Erythroblast (primary cell): ENCODE data around the gene MBD2.

Experiments used
- DNase-seq, 2 experiments: peaks; one replicate each; lab custom pipeline; 2025; lab: John Stamatoyannopoulos, UW
- GATA1 ChIP-seq: IDR thresholded peaks from 2 replicates; pipeline ENCODE4 v1.6.1; 2011; ENCODE audit warnings: low read depth, mild to moderate bottlenecking, control low read depth, low read length, moderate library complexity
- POLR2A ChIP-seq: IDR thresholded peaks from 2 replicates; pipeline ENCODE4 v1.6.1; 2011; ENCODE audit warnings: mild to moderate bottlenecking, low read length

The MBD2 gene

GRCh38 chr18:54247511-54248175 lies 23.2 kb upstream of the MBD2 start:
- TF ChIP-seq GATA1 (no peak), POLR2A (no peak)
- DNase-seq: no peak

GRCh38 chr18:54242327-54242726 lies 17.9 kb upstream of the MBD2 start:
- no peak for TF ChIP-seq GATA1
- TF ChIP-seq POLR2A: no peak

DNA sequence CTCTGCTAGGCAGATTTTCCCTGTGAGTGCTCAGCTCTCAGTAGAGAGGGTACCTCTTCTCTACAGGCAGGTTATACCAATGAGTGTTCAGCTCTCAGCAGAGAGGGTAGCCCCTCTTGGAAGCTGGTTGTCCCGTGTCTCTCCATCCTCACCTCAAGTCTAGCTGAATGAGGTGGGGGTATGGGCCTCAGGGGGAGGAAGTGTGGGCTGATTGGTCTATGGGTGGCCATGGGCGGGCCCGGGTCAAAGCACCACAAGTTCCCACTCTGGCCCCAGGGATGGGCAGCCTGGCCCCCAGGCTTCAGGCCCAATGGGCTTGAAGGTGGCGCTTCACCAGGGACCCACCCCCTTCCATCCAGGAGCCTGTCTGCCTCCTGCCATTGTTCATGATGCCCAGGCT lies 17.0 kb upstream of the MBD2 start:
- TF ChIP-seq GATA1 (no peak), POLR2A (no peak)

More at GRCh38 chr18:54242327-54242726, 17.9 kb upstream of the MBD2 start:
- no peak for DNase-seq

GRCh38 chr18:54240629-54241107 lies 16.2 kb upstream of the MBD2 start:
- TF ChIP-seq POLR2A (no peak), GATA1 (no peak)
- no peak for DNase-seq

More for the DNA sequence above, 17.0 kb upstream of the MBD2 start:
- no peak for DNase-seq

DNA sequence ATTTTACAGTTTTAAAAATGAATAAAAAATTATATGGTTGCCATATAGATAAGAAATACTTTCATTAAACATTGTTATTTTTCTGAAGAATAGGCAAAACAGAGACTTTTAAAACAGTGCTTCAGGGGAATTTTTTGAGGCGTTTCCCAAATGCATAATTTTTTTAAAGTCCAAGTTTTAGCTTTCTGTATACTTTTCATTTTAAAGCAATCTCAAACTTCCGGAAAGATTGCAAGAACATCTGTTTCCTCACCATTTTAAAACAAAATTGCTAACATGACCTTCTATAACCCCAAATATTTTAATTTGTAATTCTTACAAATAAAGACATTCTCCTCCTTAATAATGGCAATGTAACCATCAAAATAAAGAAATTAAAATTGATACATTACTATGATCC lies 15.1 kb upstream of the MBD2 start:
- TF ChIP-seq POLR2A: no peak
- TF ChIP-seq GATA1: no peak
- no peak for DNase-seq

DNA sequence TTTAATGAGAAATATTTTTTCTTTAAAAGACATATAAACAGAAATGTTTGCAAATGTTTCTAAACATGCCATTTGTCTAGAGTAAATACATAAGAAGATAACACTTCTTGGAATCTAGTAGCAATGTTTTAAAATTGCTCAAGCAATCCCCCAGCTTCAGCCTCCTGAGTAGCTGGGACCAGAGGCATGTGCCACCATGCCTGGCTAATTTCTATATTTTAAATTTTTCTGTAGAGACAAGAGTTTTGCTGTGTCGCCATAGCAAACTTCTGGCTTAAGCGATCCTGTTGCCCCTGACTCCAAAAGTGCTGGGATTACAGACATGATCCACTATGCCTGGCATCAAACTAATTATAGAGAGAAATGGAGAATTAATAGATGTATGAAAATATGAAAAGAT lies 14.6 kb upstream of the MBD2 start:
- TF ChIP-seq POLR2A (no peak), GATA1 (no peak)
- DNase-seq: no peak

DNA sequence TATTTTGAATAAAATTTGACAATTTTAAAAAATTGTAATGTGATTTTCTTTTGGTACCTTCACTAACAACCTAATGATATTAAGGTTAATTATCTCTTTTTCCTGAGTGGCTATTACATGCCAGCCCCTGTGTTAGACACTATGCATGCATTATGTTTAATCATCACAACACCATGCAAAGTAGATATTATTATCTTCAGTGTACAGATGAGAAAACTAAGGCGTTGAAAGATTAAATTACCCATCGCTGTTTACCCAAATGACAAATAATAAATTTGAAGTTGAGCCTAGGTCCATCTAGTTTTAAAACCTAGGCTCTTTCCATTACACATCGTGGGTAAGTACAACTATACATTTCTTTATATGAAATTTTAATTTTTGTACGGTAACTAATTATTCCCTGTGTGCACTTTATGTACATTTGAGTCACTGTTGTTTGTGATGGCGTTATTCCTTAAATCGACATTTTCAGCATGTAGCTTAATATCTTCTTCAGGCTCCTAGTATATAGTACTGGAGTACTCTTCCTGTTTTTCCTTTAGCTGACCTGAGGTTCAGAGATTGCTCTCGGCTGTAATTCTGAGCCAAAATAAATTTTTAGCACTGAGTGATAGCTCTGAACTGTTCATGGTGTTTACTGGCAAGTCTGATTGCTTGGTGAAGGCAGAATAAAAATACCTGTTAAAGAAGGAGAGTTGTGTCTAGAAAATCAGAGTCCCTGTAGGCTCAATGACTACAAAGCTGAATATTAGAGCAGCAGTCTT lies 13.9 kb upstream of the MBD2 start:
- TF ChIP-seq POLR2A (no peak), GATA1 (no peak)
- DNase-seq: peak; percentile 40 to 71

GRCh38 chr18:54235871-54236270 lies 11.4 kb upstream of the MBD2 start:
- no peak for DNase-seq
- TF ChIP-seq GATA1 (no peak), POLR2A (no peak)

DNA sequence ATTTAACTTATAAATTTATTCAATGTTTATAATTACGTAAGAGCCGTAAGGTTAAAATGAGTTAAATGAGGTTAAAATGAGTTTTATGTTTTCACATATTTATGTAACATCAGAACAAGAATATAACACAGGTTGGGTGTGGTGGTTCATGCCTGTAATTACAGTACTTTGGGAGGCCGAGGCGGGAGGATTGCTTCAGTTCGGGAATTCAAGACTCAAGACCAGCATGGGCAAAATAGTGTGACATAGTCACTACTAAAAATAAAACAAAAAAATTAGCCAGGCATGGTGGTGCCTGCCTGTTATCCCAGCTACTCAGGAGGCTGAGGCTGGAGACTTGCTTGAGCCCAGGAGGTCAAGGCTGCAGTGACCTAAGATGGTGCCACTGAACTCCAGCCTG lies 9.3 kb upstream of the MBD2 start:
- TF ChIP-seq GATA1 (no peak), POLR2A (no peak)
- no peak for DNase-seq

DNA sequence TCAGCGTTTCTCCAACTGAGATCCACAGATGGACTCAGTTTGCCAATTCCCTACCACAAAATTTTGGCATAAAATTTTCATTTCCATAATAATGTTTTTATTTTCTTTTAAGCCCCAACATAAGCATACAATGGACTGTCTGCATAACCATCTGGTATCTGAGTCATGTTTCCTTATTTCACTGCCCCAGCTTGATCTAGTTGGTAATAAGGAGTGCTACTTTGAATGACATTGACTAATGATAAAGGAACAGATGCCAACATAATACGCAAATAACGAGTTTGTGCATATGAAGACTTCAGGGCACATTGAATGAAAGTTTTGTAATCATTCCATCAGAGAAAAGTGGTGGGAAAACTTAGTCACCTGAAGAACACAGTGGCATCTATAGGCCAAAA lies 8.8 kb upstream of the MBD2 start:
- peak in 1 of 2 experiments; percentile 18 for DNase-seq
- TF ChIP-seq GATA1: no peak
- TF ChIP-seq POLR2A: no peak

DNA sequence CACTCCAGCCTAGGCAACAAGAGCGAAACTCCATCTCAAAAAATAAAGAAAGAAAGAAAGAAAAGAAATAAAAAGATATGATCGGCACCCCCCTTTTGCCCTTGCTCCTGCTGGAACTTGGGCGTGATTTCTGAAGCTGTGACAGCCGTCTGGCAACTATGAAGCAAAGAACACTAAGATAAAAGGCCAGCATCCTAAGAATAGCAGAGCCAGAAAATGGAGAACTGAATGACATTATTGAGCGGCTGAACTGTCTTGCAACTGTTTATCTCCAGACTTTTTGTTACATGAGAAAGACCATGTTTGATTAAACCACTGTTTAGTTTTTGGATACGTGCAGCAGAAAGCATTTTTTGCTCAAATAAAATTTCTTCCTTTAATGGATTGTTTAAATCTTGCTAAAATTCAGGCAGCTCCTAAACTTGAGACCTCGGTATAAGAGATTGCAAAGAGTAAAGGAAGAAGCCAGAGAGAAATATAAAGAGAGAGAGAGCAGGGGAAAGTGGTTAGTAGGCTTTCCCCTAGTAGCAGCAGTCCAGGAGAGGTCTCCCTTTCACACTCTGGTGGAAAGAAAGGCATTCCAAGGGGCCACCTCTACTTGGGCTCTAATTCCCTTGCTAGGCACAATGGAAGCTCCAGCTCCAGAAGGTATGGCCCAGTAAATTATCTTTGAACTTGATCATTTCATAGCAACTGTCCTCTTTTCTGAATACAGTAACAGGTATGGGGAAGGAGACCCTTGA lies 8.2 kb upstream of the MBD2 start:
- DNase-seq: no peak
- no peak for TF ChIP-seq GATA1
- no peak for TF ChIP-seq POLR2A

DNA sequence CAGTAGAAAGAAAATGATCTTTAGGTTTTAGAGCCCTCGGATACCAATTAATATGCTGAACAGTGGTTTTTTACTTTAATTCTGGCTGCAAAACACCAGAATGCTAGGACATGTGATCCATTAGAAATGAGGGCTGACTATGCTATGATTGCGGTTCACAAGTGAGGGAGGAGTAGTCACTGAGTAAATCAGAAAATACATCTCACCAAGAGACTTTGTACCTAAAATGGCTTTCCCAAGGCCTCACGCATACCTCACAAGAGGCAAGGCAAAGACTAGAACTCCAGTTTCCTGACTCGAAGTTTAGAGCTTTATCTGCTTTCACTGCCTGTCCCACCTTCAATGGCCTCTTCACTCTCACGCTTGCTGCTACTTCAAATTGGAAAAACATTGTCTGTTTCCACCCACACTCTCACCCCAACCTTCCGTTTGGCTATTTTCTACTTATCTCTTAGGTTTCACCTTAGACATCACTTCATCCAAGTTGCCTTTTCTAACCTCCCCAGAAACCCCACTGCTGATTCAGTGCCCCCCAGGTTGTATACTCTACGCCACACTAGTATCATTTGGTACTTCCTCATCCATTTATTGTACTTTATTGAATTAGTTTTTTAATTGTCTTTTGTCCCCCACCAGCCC lies 5.1 kb upstream of the MBD2 start:
- TF ChIP-seq GATA1 (no peak), POLR2A (no peak)
- DNase-seq: no peak

GRCh38 chr18:54228364-54228763 lies 3.9 kb upstream of the MBD2 start:
- no peak for DNase-seq
- TF ChIP-seq POLR2A: no peak
- TF ChIP-seq GATA1: no peak
